Caco-2 (cell line): ENCODE measurements around the gene NUP98. TPM values are rescaled to one million over a fixed set of nuclear protein-coding genes. Genes with fewer than 3 reads are reported as not detected.

ENCODE experiments used
- BruUV-seq: library from RNA; stranded (reverse); fragments of 400-500 nt; replicated peaks from 2 replicates; lab custom pipeline; 2021; lab: Mats Ljungman, UMichigan
- CTCF ChIA-PET: fragments of 300-600 bp; sonication (Branson Sonifier 250); formaldehyde crosslinking; loops from one replicate; lab custom pipeline; 2022; ENCODE audit warnings: antibody characterized with exemption; lab: Charles Lee
- POLR2A ChIA-PET: fragments of 300-600 bp; sonication (Branson Sonifier 250); formaldehyde crosslinking; loops from one replicate; lab custom pipeline; 2022; ENCODE audit warnings: antibody characterized with exemption; lab: Charles Lee
- DNase-seq, 2 experiments: peaks; one replicate each; pipeline versions ENCODE4 v3.0.0 to v3.0.0-alpha.2; 2020 to 2022
- H3K27me3 ChIP-seq: replicated peaks from 2 replicates; pipeline ENCODE4 v1.6.0; 2011; ENCODE audit warnings: low read length; ENCODE audit not compliant: control insufficient read depth, insufficient read depth
- H3K36me3 ChIP-seq: 2 replicates; pipeline ENCODE4 v1.5.1; 2011; ENCODE audit warnings: low read length; ENCODE audit not compliant: control insufficient read depth, insufficient read depth
- H3K4me1 ChIP-seq: fragments of 250-450 bp; sonication (Bioruptor Pico); 2 replicates; pipeline ENCODE4 v1.5.1; 2020; ENCODE audit warnings: mild to moderate bottlenecking
- H3K4me3 ChIP-seq: 2 replicates; pipeline ENCODE4 v1.5.1; 2011; ENCODE audit warnings: low read depth, mild to moderate bottlenecking, control low read depth, low read length
- H3K9me3 ChIP-seq: fragments of 250-450 bp; sonication (Bioruptor Pico); 2 replicates; pipeline ENCODE4 v1.5.1; 2020; ENCODE audit warnings: mild to moderate bottlenecking, moderate library complexity
- H3K27ac Mint-ChIP-seq: one replicate; pipeline ENCODE4 v1.8.0; 2022; ENCODE audit warnings: mixed read lengths; ENCODE audit not compliant: unreplicated experiment
- H3K27me3 Mint-ChIP-seq: one replicate; pipeline ENCODE4 v1.8.0; 2022; ENCODE audit warnings: mixed read lengths; ENCODE audit not compliant: insufficient read depth, unreplicated experiment
- H3K36me3 Mint-ChIP-seq: one replicate; pipeline ENCODE4 v1.8.0; 2022; ENCODE audit warnings: mild to moderate bottlenecking, mixed read lengths; ENCODE audit not compliant: insufficient read depth, unreplicated experiment
- H3K4me1 Mint-ChIP-seq: one replicate; pipeline ENCODE4 v1.8.0; 2022; ENCODE audit warnings: low read depth, mixed read lengths; ENCODE audit not compliant: unreplicated experiment
- H3K4me3 Mint-ChIP-seq: one replicate; pipeline ENCODE4 v1.8.0; 2022; ENCODE audit warnings: mild to moderate bottlenecking, moderate library complexity, mixed read lengths; ENCODE audit not compliant: unreplicated experiment
- H3K9me3 Mint-ChIP-seq: one replicate; pipeline ENCODE4 v1.8.0; 2022; ENCODE audit warnings: mixed read lengths; ENCODE audit not compliant: unreplicated experiment
- CTCF ChIP-seq, 2 experiments: fragments of 200-600 bp in 1 of 2; IDR thresholded peaks; 1 replicate in 1 of 2; 2 replicates in 1 of 2; pipeline versions ENCODE4 v1.5.1 to v1.8.0; 2011 to 2022; ENCODE audit warnings: antibody characterized with exemption in 1 of 2, control low read depth in 1 of 2, inconsistent platforms in 1 of 2, low read depth in 1 of 2, low read length in 1 of 2, mild to moderate bottlenecking in 1 of 2, moderate library complexity in 1 of 2; ENCODE audit not compliant: insufficient read depth in 1 of 2, severe bottlenecking in 1 of 2, unreplicated experiment in 1 of 2
- intact Hi-C: fragments of 100-400 bp; cut with micrococcal nuclease; formaldehyde crosslinking; loops from one replicate; pipeline ENCODE4 v1.10.0; 2022; ENCODE audit not compliant: unreplicated experiment
- total RNA-seq: library from RNA; stranded (reverse); gene quantifications from 2 replicates; pipeline ENCODE4 v1.2.3, GENCODE V29; 2022

Gene NUP98
- total RNA-seq, 1 experiment from 2014 or later, result 146 TPM

- no peaks in the 10 kb centered on the region for H3K27me3 ChIP-seq
- no peaks in the 10 kb centered on the region for H3K9me3 ChIP-seq
- DNase-seq, result no peak
- peaks cover 4% of the 10 kb centered on the region for H3K36me3 ChIP-seq
- CTCF ChIA-PET, result no interaction called here
- Mint-ChIP-seq H3K36me3 (peaks cover 85% of the 10 kb centered on the region), H3K4me3 (no peak overlapping the region), H3K9me3 (no peaks in the 10 kb centered on the region), H3K27ac (no peak overlapping the region), H3K27me3 (no peaks in the 10 kb centered on the region), H3K4me1 (no peaks in the 10 kb centered on the region)
- TF ChIP-seq CTCF (IDR thresholded peaks at IDR 0.05; ENCODE audit: insufficient read depth in 1 of 2, low read depth in 1 of 2, low read length in 1 of 2, severe bottlenecking in 1 of 2, unreplicated experiment in 1 of 2), result no peak
- H3K4me3 ChIP-seq, result no peak overlapping the region
- H3K4me1 ChIP-seq, result no peaks in the 10 kb centered on the region
- POLR2A ChIA-PET, result no interaction called here
- BruUV-seq, result no TSS peak
- intact Hi-C loops, result no loop called here
These were observed 44.2 kb downstream of the NUP98 start for GRCh38 chr11:3753110-3753509.

GRCh38 chr11:3747704-3748103, 49.6 kb downstream of the NUP98 start:
- Histone ChIP-seq H3K36me3 (peaks cover 2% of the 10 kb centered on the region; the same call in 1 of the 2 replicates), H3K4me3 (no peak overlapping the region), H3K27me3 (no peaks in the 10 kb centered on the region), H3K4me1 (peaks cover 7% of the 10 kb centered on the region; the same call in 1 of the 2 replicates), H3K9me3 (no peaks in the 10 kb centered on the region)
- ChIA-PET POLR2A (no interaction called here), CTCF (no interaction called here)
- DNase-seq, result no peak
- intact Hi-C loops, result no loop called here
- no peak for TF ChIP-seq CTCF (IDR thresholded peaks at IDR 0.05; ENCODE audit: insufficient read depth in 1 of 2, low read depth in 1 of 2, low read length in 1 of 2, severe bottlenecking in 1 of 2, unreplicated experiment in 1 of 2)
- peaks cover 6% of the 10 kb centered on the region for H3K4me1 Mint-ChIP-seq
- H3K27ac Mint-ChIP-seq, result no peak overlapping the region
- no peaks in the 10 kb centered on the region for H3K9me3 Mint-ChIP-seq
- no TSS peak for BruUV-seq
- H3K4me3 Mint-ChIP-seq, result no peak overlapping the region
- no peaks in the 10 kb centered on the region for H3K27me3 Mint-ChIP-seq
- H3K36me3 Mint-ChIP-seq, result peaks cover 88% of the 10 kb centered on the region

DNA sequence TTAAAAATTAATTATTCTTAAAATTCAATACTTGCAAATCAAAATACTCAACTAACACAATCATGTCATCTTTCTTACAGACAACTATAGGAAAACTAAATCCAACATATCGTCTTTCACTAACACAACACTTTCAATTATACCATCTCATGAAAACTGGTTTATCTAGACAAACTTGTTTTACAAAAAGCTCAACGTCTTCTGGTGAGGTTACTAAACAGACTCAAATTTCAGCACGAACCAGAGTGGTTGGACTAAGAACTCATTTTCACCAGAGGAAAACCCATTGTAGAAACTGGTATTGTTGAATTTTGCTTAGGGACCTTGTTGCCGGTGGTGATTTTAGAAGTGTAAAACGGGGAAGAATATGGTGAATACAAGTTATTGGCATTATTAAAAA, 52.2 kb downstream of the NUP98 start:
- Mint-ChIP-seq H3K4me1 (peaks cover 11% of the 10 kb centered on the region), H3K27ac (no peak overlapping the region), H3K27me3 (no peaks in the 10 kb centered on the region), H3K36me3 (peaks cover 88% of the 10 kb centered on the region), H3K9me3 (no peaks in the 10 kb centered on the region), H3K4me3 (no peak overlapping the region)
- no peaks in the 10 kb centered on the region for H3K27me3 ChIP-seq
- ChIA-PET CTCF (no interaction called here), POLR2A (no interaction called here)
- BruUV-seq, result no TSS peak
- peaks cover 2% of the 10 kb centered on the region; the same call in 1 of the 2 replicates for H3K36me3 ChIP-seq
- no peak overlapping the region for H3K4me3 ChIP-seq
- intact Hi-C loops, result no loop called here
- peaks cover 7% of the 10 kb centered on the region; the same call in 1 of the 2 replicates for H3K4me1 ChIP-seq
- TF ChIP-seq CTCF (IDR thresholded peaks at IDR 0.05; ENCODE audit: insufficient read depth in 1 of 2, low read depth in 1 of 2, low read length in 1 of 2, severe bottlenecking in 1 of 2, unreplicated experiment in 1 of 2), result no peak
- no peak for DNase-seq
- no peaks in the 10 kb centered on the region for H3K9me3 ChIP-seq
